Pancreas (tissue), 10 donors: ENCODE data around the gene CLDN15. TPM values are rescaled to one million over a fixed set of nuclear protein-coding genes. Genes with fewer than 3 reads are reported as not detected.

Source experiments
- ATAC-seq, 4 donors: fragments of 200-7000 bp; cut with Tn5 transposase; one replicate each; pipeline versions ENCODE4 v1.8.0 to v1.9.1; 2020; ENCODE audit warnings: mild to moderate bottlenecking in 4 of 4, moderate library complexity in 4 of 4
- DNase-seq, 6 donors: peaks; one replicate each; pipeline ENCODE4 v3.0.0-alpha.2; 2020
- FAIRE-seq: peaks from 2 replicates; lab custom pipeline; 2012; peaks lifted over from hg19 to GRCh38; lab: Jason Lieb, UNC
- H3K27ac ChIP-seq, 4 donors: fragments of 200-600 bp; sonication (generic); 1 replicate in 3 of 4; 2 replicates in 1 of 4; pipeline versions ENCODE4 v1.5.0 to v1.8.0; 2020
- H3K27me3 ChIP-seq, 4 donors: fragments of 200-600 bp; one replicate each; pipeline ENCODE4 v1.8.0; 2021
- H3K36me3 ChIP-seq, 3 donors: fragments of 200-600 bp; sonication (generic) in 1 of 3; one replicate each; pipeline versions ENCODE4 v1.5.0 to v1.8.0; 2020 to 2021
- H3K4me1 ChIP-seq, 3 donors: fragments of 200-600 bp; one replicate each; pipeline ENCODE4 v1.8.0; 2021
- H3K4me3 ChIP-seq, 4 donors: fragments of 200-600 bp; sonication (generic) in 2 of 4; one replicate each; pipeline versions ENCODE4 v1.5.0 to v1.8.0; 2020 to 2021
- H3K9me3 ChIP-seq, 4 donors: fragments of 200-600 bp; one replicate each; pipeline ENCODE4 v1.8.0; 2021
- WGBS, 2 donors: extraction: QIAGEN DNeasy Blood & Tissue Kit; methylation state at CpG; one replicate each; pipeline ENCODE4 v1.1.7; 2013; 5-methylcytosine and 5-hydroxymethylcytosine counted together
- intact Hi-C, 3 donors: fragments of 100-400 bp; cut with DNase I; formaldehyde crosslinking; loops; one replicate each; pipeline versions ENCODE4 v1.11.1 to v1.14.2; 2022
- polyA plus RNA-seq, 2 donors: library from polyadenylated mRNA; stranded (reverse); fragments of 200-250 nt; gene quantifications; one replicate each; pipeline ENCODE4 v1.2.3, GENCODE V29; 2013
- total RNA-seq, 6 donors: library from RNA; stranded (reverse); fragmentation: NEBNext Ultra II Directional in 4 of 6; extraction: Animal tissue kit (Norgen Biotek cat#: 25700) in 4 of 6; gene quantifications; one replicate each; pipeline versions ENCODE4 v1.2.1 to v1.2.4, GENCODE V29; 2021 to 2023
- TF ChIP-seq, protein P1 (sequence below), 4 donors: fragments of 200-600 bp; sonication (generic) in 3 of 4; IDR thresholded peaks; one replicate each; pipeline versions ENCODE4 v1.5.0 to v1.8.0; 2021; ENCODE audit warnings: antibody characterized with exemption in 4 of 4
- donor health status: healthy with polysubstance abuse.
- donor health status: DM: no; HTN: no; CAD: no; lungs with moderate emphysema.
- donor health status: DM: no; HTN: no; CAD: no.
- donor health status: control.
- donor health status: control.
- donor health status: Bipolar disorder and iron deficiency.
- donor health status: DM: yes; HTN: yes; CAD: no.
- donor health status: DM: no; HTN: no; CAD: no.
- donor health status: DM: no; HTN: no; CAD: no.
- donor health status: DM: yes; HTN: yes; CAD: no.

The CLDN15 gene
- total and polyA plus RNA-seq, 8 donors = 2.2 to 15.2 (median 2.9) TPM

DNA sequence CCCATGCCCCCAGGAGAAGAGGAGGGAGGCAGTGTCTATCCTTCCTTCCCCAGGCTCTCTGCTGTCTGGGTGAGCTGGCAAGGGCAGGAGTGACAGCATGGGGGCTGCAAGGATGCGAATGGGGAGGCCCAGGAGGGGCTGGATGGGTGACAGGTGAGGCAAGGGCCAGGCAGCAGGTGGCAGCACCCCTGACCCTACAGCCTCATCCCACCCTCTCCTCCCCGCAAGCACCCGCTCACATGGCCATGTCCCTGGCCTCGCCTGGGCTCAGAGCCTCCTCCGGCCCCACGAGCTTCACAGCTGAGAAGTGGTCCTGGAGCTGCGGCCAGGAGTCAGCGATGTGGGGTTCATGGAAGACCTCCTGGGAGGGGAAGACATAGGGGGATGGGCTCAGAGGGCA lies 25.6 kb downstream of the CLDN15 start:
- FAIRE-seq (no peak), DNase-seq (no peak), ATAC-seq (no peak)
- Histone ChIP-seq H3K9me3 (no peaks in the 10 kb centered on the region), H3K27ac (no peak overlapping the region), H3K4me1 (peaks cover 4 to 6% (median 5%) of the 10 kb centered on the region in 3 donors), H3K4me3 (no peak overlapping the region), H3K27me3 (no peaks in the 10 kb centered on the region), H3K36me3 (peaks cover 3 to 21% (median 3%) of the 10 kb centered on the region in 3 donors)
- WGBS, 2 donors = 96 to 98% methylated on average over 8 of the region's 8 CpGs
- TF ChIP-seq, protein P1, sequence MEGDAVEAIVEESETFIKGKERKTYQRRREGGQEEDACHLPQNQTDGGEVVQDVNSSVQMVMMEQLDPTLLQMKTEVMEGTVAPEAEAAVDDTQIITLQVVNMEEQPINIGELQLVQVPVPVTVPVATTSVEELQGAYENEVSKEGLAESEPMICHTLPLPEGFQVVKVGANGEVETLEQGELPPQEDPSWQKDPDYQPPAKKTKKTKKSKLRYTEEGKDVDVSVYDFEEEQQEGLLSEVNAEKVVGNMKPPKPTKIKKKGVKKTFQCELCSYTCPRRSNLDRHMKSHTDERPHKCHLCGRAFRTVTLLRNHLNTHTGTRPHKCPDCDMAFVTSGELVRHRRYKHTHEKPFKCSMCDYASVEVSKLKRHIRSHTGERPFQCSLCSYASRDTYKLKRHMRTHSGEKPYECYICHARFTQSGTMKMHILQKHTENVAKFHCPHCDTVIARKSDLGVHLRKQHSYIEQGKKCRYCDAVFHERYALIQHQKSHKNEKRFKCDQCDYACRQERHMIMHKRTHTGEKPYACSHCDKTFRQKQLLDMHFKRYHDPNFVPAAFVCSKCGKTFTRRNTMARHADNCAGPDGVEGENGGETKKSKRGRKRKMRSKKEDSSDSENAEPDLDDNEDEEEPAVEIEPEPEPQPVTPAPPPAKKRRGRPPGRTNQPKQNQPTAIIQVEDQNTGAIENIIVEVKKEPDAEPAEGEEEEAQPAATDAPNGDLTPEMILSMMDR (IDR thresholded peaks at IDR 0.05) = no peak
- intact Hi-C loops = no loop called here

DNA sequence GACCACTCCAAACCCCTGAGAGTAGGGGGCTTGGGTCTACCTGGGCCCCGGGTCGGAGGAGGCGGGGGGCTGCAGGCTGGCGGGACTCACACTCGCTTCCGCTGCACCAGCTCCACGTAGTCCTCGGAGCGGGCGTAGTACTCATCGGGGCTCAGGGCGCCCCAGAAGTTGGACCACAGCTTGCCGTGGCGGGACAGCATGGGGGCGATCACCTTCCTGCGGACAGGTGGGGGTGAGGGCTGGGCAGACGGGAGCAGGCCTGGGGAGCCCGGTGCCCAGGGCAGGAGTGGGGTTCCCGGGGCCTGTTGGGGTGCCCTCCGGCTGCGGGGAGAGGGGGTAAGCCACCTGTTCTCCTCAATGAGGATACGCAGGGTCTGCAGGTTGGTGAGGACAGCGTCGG lies 26.1 kb downstream of the CLDN15 start:
- FAIRE-seq = no peak
- DNase-seq = peak in 1 of 6 donors; percentile 71
- TF ChIP-seq, protein P1 (IDR thresholded peaks at IDR 0.05) = no peak
- H3K4me3 ChIP-seq = no peak overlapping the region
- intact Hi-C loops = no loop called here
- peaks cover 4 to 6% (median 5%) of the 10 kb centered on the region in 3 donors for H3K4me1 ChIP-seq
- peaks cover 3 to 21% (median 3%) of the 10 kb centered on the region in 3 donors for H3K36me3 ChIP-seq
- 96% methylated on average over 23 to 24 of the region's 24 CpGs for WGBS, 2 donors
- no peaks in the 10 kb centered on the region for H3K9me3 ChIP-seq
- ATAC-seq = no peak
- H3K27me3 ChIP-seq = no peaks in the 10 kb centered on the region
- no peak overlapping the region for H3K27ac ChIP-seq

DNA sequence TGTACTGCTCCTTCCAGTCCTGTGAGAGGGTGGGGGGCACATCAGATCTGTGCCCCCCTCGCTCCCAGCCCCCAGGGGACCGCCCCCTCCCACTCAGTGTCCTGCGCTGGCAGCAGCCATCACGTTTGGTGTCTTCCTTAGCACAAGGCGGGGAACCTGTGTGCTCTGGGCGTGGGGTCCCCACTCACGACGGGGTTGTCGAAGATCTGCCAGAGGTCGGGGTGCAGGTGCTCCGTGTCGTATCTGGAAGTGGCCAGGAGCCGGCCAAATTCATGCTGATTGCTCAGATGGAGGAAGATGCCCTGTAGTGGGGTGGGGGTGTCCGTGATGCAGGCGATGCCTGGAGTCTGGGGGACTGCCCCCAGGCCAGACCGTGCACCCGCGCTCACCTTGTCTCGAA lies 27.5 kb downstream of the CLDN15 start:
- intact Hi-C loops = no loop called here
- 93 to 94% methylated on average over 19 of the region's 19 CpGs for WGBS, 2 donors
- no peak for ATAC-seq
- FAIRE-seq = no peak
- peaks cover 0 to 5% (median 4%) of the 10 kb centered on the region in 3 donors for H3K4me1 ChIP-seq
- no peak overlapping the region for H3K27ac ChIP-seq
- peaks cover 3 to 21% (median 3%) of the 10 kb centered on the region in 3 donors for H3K36me3 ChIP-seq
- TF ChIP-seq, protein P1 (IDR thresholded peaks at IDR 0.05) = no peak
- DNase-seq = peak in 1 of 6 donors; percentile 64
- H3K4me3 ChIP-seq = no peak overlapping the region
- H3K9me3 ChIP-seq = no peaks in the 10 kb centered on the region
- H3K27me3 ChIP-seq = no peaks in the 10 kb centered on the region

GRCh38 chr7:101208794-101209193 lies 28.8 kb downstream of the CLDN15 start:
- H3K27me3 ChIP-seq = no peaks in the 10 kb centered on the region
- ATAC-seq = no peak
- no peak overlapping the region for H3K4me3 ChIP-seq
- H3K9me3 ChIP-seq = no peaks in the 10 kb centered on the region
- no peak overlapping the region for H3K27ac ChIP-seq
- intact Hi-C loops = no loop called here
- no peaks in the 10 kb centered on the region for H3K4me1 ChIP-seq
- FAIRE-seq = no peak
- DNase-seq = no peak
- 95% methylated on average over 14 of the region's 14 CpGs for WGBS, 2 donors
- peaks cover 3 to 21% (median 3%) of the 10 kb centered on the region in 3 donors for H3K36me3 ChIP-seq
- TF ChIP-seq, protein P1 (IDR thresholded peaks at IDR 0.05) = no peak

DNA sequence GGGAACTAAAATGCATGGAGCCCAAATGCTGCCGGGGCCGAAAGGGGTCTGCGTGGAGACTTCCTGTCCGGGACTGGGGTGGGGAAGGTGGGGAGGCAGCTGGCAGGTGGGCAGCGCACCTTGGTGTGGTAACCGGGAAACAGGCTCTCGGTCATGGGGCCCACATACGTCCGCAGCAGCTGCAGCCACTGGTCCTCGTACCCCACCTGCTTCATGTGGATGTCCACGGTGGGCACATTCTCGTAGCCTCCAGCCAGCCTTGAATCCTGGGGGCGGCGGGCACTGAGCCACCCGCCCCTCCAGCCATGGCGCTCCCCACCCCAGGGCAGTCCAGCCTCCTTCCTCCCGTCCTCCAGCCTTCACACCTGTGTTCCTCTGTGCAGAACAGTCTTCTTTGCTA lies 30.1 kb downstream of the CLDN15 start:
- peaks cover 3 to 21% (median 3%) of the 10 kb centered on the region in 3 donors for H3K36me3 ChIP-seq

More for the DNA sequence above, 30.1 kb downstream of the CLDN15 start:
- DNase-seq (no peak), FAIRE-seq (no peak), ATAC-seq (no peak)
- Histone ChIP-seq H3K27me3 (no peaks in the 10 kb centered on the region), H3K27ac (no peak overlapping the region), H3K9me3 (no peaks in the 10 kb centered on the region), H3K4me3 (no peak overlapping the region), H3K4me1 (no peaks in the 10 kb centered on the region)
- TF ChIP-seq, protein P1 (IDR thresholded peaks at IDR 0.05) = no peak
- WGBS, 2 donors = 92 to 95% methylated on average over 17 of the region's 17 CpGs
- intact Hi-C loops = no loop called here
